ENCODE data around the gene ADAMTSL1.

GRCh38 chr9:18910916-18911315, 437.0 kb downstream of the ADAMTSL1 start:
- no peak for TF ChIP-seq CTCF (IDR thresholded peaks at IDR 0.05; ENCODE audit: insufficient read depth, low read length, poor library complexity, severe bottlenecking)
- no peak for TF ChIP-seq EZH2phosphoT487 (conservative IDR thresholded peaks at IDR 0.05; ENCODE audit: low read length)

All from SU-DHL-6 (cell line).